ENCODE results near the gene VPS13D. TPM values are rescaled to one million over a fixed set of nuclear protein-coding genes. Genes with fewer than 3 reads are reported as not detected.
"Not testable (repeated sequence)": the region's sequence is repeated elsewhere in the genome, so short reads cannot be mapped to it uniquely, and the experiment has no call there.

VPS13D gene
- total and polyA plus RNA-seq, 4 donors = 38.5 to 72.2 (median 46.0) TPM

- H3K4me1 ChIP-seq (ENCODE audit: control insufficient read depth, insufficient read depth, low read length) = peaks cover 10% of the 10 kb centered on the region
- no peak overlapping the region for H3K4me3 ChIP-seq (ENCODE audit: low read depth, low read length)
- no peak for DNase-seq (ENCODE audit: low read depth in 4 of 6, low spot score in 6 of 6)
- 66% methylated on average over 4 of the region's 4 CpGs for WGBS (ENCODE audit: insufficient coverage)
- H3K27me3 ChIP-seq (ENCODE audit: control insufficient read depth, insufficient read depth, low read length) = no peaks in the 10 kb centered on the region
- H3K36me3 ChIP-seq (ENCODE audit: control insufficient read depth, insufficient read depth, low read length) = peaks cover 3% of the 10 kb centered on the region
- no peaks in the 10 kb centered on the region for H3K9me3 ChIP-seq (ENCODE audit: control insufficient read depth, insufficient read depth, low read length)
- H3K27ac ChIP-seq (ENCODE audit: low read depth, low read length) = peak overlapping the region; percentile 20
These were observed 224.9 kb downstream of the VPS13D start for GRCh38 chr1:12454406-12455391.

DNA sequence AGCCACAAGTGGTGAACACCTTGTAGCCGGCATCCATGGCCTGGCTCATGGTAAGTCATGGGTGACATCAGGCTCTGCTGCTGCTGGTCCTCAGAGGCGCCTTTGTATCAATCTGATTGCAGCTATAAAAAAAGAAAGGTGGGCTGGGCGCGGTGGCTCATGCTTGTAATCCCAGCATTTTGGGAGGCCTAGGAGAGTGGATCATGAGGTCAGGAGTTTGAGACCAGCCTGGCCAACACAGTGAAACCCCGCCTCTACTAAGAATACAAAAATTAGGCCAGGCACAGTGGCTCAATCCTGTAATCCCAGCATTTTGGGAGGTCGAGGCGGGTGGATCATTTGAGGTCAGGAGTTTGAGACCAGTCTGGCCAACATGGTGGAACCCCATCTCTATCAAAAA is 226.3 kb downstream of the VPS13D start:
- H3K9me3 ChIP-seq (ENCODE audit: control insufficient read depth, insufficient read depth, low read length); H3K4me3 ChIP-seq (ENCODE audit: low read depth, low read length); H3K36me3 ChIP-seq (ENCODE audit: control insufficient read depth, insufficient read depth, low read length); H3K27ac ChIP-seq (ENCODE audit: low read depth, low read length); DNase-seq (ENCODE audit: low read depth in 4 of 6, low spot score in 6 of 6); H3K27me3 ChIP-seq (ENCODE audit: control insufficient read depth, insufficient read depth, low read length): not testable (repeated sequence)
- peaks cover 11% of the 10 kb centered on the region for H3K4me1 ChIP-seq (ENCODE audit: control insufficient read depth, insufficient read depth, low read length)
- 100% methylated on average over 7 of the region's 7 CpGs for WGBS (ENCODE audit: insufficient coverage)

DNA sequence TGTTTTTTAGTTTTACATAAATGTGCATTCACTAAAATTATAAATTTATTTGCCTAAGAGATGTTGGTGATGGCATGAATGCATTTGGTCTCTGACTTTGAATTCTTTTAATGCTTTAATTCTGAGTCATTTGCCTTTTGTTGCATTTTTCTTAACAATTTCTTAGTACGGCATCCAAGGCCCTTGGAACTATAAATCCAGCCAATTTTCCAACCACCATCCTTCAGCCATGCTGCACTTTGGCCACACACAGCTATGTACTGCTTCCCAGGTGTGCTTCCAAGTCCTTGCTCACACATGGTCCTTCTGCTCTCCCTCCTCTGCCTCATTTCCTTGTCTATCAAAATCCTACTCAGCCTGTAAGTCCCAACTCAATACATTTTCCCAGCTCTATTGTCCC is 227.1 kb downstream of the VPS13D start:
- Histone ChIP-seq H3K27ac (ENCODE audit: low read depth, low read length) (no peak overlapping the region), H3K4me1 (ENCODE audit: control insufficient read depth, insufficient read depth, low read length) (peaks cover 11% of the 10 kb centered on the region)
- 75% methylated on average over 1 of the region's 1 CpG for WGBS (ENCODE audit: insufficient coverage)

GRCh38 chr1:12457771-12458170 is 227.9 kb downstream of the VPS13D start:
- WGBS (ENCODE audit: insufficient coverage) = 77% methylated on average over 4 of the region's 4 CpGs
- DNase-seq (ENCODE audit: low read depth in 4 of 6, low spot score in 6 of 6) = no peak
- H3K9me3 ChIP-seq (ENCODE audit: control insufficient read depth, insufficient read depth, low read length) = no peaks in the 10 kb centered on the region
- no peak overlapping the region for H3K27ac ChIP-seq (ENCODE audit: low read depth, low read length)
- H3K36me3 ChIP-seq (ENCODE audit: control insufficient read depth, insufficient read depth, low read length) = peaks cover 6% of the 10 kb centered on the region
- peaks cover 16% of the 10 kb centered on the region for H3K4me1 ChIP-seq (ENCODE audit: control insufficient read depth, insufficient read depth, low read length)
- H3K27me3 ChIP-seq (ENCODE audit: control insufficient read depth, insufficient read depth, low read length) = no peaks in the 10 kb centered on the region
- H3K4me3 ChIP-seq (ENCODE audit: low read depth, low read length) = no peak overlapping the region

More for the DNA sequence above, 227.1 kb downstream of the VPS13D start:
- H3K27me3 ChIP-seq (ENCODE audit: control insufficient read depth, insufficient read depth, low read length) = no peaks in the 10 kb centered on the region
- no peaks in the 10 kb centered on the region for H3K9me3 ChIP-seq (ENCODE audit: control insufficient read depth, insufficient read depth, low read length)
- H3K36me3 ChIP-seq (ENCODE audit: control insufficient read depth, insufficient read depth, low read length) = peaks cover 6% of the 10 kb centered on the region
- no peak overlapping the region for H3K4me3 ChIP-seq (ENCODE audit: low read depth, low read length)
- DNase-seq (ENCODE audit: low read depth in 4 of 6, low spot score in 6 of 6) = no peak

DNA sequence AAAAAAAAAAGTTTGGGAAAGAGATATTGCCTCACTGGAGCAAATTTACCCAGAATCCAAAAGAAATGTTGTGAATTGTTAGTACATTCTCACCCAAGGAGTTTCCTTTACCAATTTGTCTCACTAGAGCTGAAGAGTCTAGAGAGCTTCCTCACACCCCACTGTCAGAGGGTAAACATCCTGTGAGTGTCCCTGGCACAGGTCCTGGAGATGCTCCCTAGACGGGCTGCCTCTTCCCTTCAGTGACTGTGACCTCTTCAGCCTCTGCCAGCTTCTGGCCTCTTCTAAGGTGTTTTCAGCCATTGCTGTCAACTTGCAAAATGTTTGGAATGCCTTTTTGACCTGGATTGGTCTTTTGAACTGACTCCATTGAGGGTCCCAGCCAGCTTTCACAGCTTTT is 228.7 kb downstream of the VPS13D start:
- 56% methylated on average over 1 of the region's 1 CpG for WGBS (ENCODE audit: insufficient coverage)
- H3K27ac ChIP-seq (ENCODE audit: low read depth, low read length) = peak overlapping the region; percentile 35

DNA sequence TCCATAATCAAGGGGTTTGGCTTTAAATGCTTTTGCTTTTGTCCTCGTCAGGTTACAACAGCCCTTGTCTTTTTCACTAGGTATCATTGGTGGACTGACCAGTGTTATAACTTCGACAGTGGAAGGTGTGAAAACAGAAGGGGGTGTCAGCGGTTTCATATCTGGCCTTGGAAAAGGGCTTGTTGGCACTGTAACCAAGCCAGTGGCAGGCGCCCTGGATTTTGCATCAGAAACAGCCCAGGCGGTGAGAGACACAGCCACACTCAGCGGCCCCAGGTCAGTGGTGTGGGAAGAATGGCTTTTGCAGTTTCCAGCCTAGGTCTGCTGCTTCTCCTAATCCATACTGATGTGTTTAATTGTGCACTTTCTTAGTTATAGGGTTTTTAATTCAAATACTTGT is 230.3 kb downstream of the VPS13D start:
- Histone ChIP-seq H3K27ac (ENCODE audit: low read depth, low read length) (peak overlapping the region; percentile 84), H3K36me3 (ENCODE audit: control insufficient read depth, insufficient read depth, low read length) (peaks cover 6% of the 10 kb centered on the region), H3K4me1 (ENCODE audit: control insufficient read depth, insufficient read depth, low read length) (peaks cover 13% of the 10 kb centered on the region)

More for the DNA sequence above, 228.7 kb downstream of the VPS13D start:
- no peaks in the 10 kb centered on the region for H3K9me3 ChIP-seq (ENCODE audit: control insufficient read depth, insufficient read depth, low read length)
- no peak overlapping the region for H3K4me3 ChIP-seq (ENCODE audit: low read depth, low read length)
- H3K27me3 ChIP-seq (ENCODE audit: control insufficient read depth, insufficient read depth, low read length) = no peaks in the 10 kb centered on the region
- H3K4me1 ChIP-seq (ENCODE audit: control insufficient read depth, insufficient read depth, low read length) = peaks cover 16% of the 10 kb centered on the region
- peaks cover 6% of the 10 kb centered on the region for H3K36me3 ChIP-seq (ENCODE audit: control insufficient read depth, insufficient read depth, low read length)
- no peak for DNase-seq (ENCODE audit: low read depth in 4 of 6, low spot score in 6 of 6)

DNA sequence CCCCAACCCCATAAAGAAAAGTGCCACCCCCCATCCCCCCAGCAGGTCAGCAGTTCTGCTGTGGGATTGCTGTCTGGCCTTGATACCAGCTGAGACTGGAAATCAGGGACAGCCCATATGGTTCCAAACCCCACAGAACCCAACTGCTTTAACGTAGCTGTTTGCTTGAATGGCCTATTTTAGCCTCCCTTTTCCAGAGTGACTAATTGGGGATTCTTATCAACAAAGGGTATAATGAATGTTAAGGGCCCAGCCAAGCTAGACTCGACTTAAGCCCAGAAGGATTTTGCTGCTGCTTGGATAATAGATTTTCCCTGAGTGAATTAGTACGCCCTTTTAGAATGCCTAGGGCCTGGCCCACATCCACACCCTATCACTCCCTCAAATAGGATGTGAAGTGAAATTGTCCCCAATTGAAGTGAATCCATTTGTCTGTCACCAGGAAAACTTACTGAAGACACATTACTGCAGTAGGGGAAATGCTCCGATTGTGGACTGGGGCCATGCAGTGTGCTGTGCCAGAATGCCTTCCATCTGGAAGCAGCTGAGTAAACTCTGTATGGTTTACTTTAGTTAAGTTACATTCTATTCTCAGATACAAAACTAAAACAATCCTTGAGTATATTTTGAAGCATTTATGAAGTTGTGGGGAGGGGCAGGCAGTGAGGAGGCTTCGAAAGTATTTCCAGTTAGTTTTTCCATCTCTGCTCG is 231.2 kb downstream of the VPS13D start:
- DNase-seq (ENCODE audit: low read depth in 4 of 6, low spot score in 6 of 6) = peak; percentile 42 to 86 (median 68)
- peak overlapping the region; percentile 84 for H3K27ac ChIP-seq (ENCODE audit: low read depth, low read length)
- peaks cover 13% of the 10 kb centered on the region for H3K4me1 ChIP-seq (ENCODE audit: control insufficient read depth, insufficient read depth, low read length)
- H3K27me3 ChIP-seq (ENCODE audit: control insufficient read depth, insufficient read depth, low read length) = no peaks in the 10 kb centered on the region
- WGBS (ENCODE audit: insufficient coverage) = no CpG with 5 or more reads among the region's 6 CpGs
- peaks cover 3% of the 10 kb centered on the region for H3K36me3 ChIP-seq (ENCODE audit: control insufficient read depth, insufficient read depth, low read length)
- no peak overlapping the region for H3K4me3 ChIP-seq (ENCODE audit: low read depth, low read length)
- H3K9me3 ChIP-seq (ENCODE audit: control insufficient read depth, insufficient read depth, low read length) = no peaks in the 10 kb centered on the region

More for the DNA sequence above, 230.3 kb downstream of the VPS13D start:
- H3K27me3 ChIP-seq (ENCODE audit: control insufficient read depth, insufficient read depth, low read length) = no peaks in the 10 kb centered on the region
- H3K4me3 ChIP-seq (ENCODE audit: low read depth, low read length) = no peak overlapping the region
- H3K9me3 ChIP-seq (ENCODE audit: control insufficient read depth, insufficient read depth, low read length) = no peaks in the 10 kb centered on the region
- DNase-seq (ENCODE audit: low read depth in 4 of 6, low spot score in 6 of 6) = no peak
- 88% methylated on average over 4 of the region's 6 CpGs for WGBS (ENCODE audit: insufficient coverage)

- peaks cover 2% of the 10 kb centered on the region for H3K36me3 ChIP-seq (ENCODE audit: control insufficient read depth, insufficient read depth, low read length)
- WGBS (ENCODE audit: insufficient coverage) = 100% methylated on average over 1 of the region's 2 CpGs
- no peaks in the 10 kb centered on the region for H3K9me3 ChIP-seq (ENCODE audit: control insufficient read depth, insufficient read depth, low read length)
- H3K4me1 ChIP-seq (ENCODE audit: control insufficient read depth, insufficient read depth, low read length) = peaks cover 13% of the 10 kb centered on the region
- DNase-seq (ENCODE audit: low read depth in 4 of 6, low spot score in 6 of 6) = no peak
- no peak overlapping the region for H3K4me3 ChIP-seq (ENCODE audit: low read depth, low read length)
- peak overlapping the region; percentile 84 for H3K27ac ChIP-seq (ENCODE audit: low read depth, low read length)
- H3K27me3 ChIP-seq (ENCODE audit: control insufficient read depth, insufficient read depth, low read length) = no peaks in the 10 kb centered on the region
These were observed 231.9 kb downstream of the VPS13D start for GRCh38 chr1:12461754-12462153.

DNA sequence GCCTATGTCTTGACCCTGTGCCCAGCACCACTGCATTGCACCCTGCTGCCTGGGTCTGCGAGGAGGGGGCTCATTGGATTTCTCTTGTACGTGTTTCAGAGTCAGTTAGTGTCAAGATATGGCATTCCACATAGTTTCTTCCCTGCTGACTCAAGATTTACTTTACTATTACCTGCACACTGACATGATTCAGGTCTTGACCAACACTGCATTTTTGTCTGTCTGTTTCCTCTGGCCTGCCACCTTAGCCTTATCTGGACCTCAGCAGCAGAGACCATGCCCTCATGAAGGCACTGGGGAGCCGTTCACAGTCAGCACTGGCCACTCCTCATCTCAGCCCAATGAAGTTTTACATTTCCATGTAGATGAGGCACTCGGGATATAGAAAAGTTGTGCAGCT is 232.8 kb downstream of the VPS13D start:
- Histone ChIP-seq H3K4me1 (ENCODE audit: control insufficient read depth, insufficient read depth, low read length) (peaks cover 13% of the 10 kb centered on the region), H3K27ac (ENCODE audit: low read depth, low read length) (peak overlapping the region; percentile 84), H3K36me3 (ENCODE audit: control insufficient read depth, insufficient read depth, low read length) (peaks cover 2% of the 10 kb centered on the region), H3K4me3 (ENCODE audit: low read depth, low read length) (no peak overlapping the region), H3K9me3 (ENCODE audit: control insufficient read depth, insufficient read depth, low read length) (no peaks in the 10 kb centered on the region), H3K27me3 (ENCODE audit: control insufficient read depth, insufficient read depth, low read length) (no peaks in the 10 kb centered on the region)
- 94% methylated on average over 2 of the region's 4 CpGs for WGBS (ENCODE audit: insufficient coverage)
- DNase-seq (ENCODE audit: low read depth in 4 of 6, low spot score in 6 of 6) = no peak
